RKO (cell line): Measurements from ENCODE around the gene MDK.

Experiments used
- DNase-seq: peaks from one replicate; pipeline ENCODE4 v3.0.0-alpha.2; 2016; ENCODE audit warnings: low spot score

Gene MDK

GRCh38 chr11:46382646-46383403, 1.4 kb downstream of the MDK start:
- peak; percentile 54 for DNase-seq

GRCh38 chr11:46383404-46383758, 1.9 kb downstream of the MDK start:
- DNase-seq = no peak

- no peak for DNase-seq
Measured at GRCh38 chr11:46383974-46384701, 2.7 kb downstream of the MDK start.

DNA sequence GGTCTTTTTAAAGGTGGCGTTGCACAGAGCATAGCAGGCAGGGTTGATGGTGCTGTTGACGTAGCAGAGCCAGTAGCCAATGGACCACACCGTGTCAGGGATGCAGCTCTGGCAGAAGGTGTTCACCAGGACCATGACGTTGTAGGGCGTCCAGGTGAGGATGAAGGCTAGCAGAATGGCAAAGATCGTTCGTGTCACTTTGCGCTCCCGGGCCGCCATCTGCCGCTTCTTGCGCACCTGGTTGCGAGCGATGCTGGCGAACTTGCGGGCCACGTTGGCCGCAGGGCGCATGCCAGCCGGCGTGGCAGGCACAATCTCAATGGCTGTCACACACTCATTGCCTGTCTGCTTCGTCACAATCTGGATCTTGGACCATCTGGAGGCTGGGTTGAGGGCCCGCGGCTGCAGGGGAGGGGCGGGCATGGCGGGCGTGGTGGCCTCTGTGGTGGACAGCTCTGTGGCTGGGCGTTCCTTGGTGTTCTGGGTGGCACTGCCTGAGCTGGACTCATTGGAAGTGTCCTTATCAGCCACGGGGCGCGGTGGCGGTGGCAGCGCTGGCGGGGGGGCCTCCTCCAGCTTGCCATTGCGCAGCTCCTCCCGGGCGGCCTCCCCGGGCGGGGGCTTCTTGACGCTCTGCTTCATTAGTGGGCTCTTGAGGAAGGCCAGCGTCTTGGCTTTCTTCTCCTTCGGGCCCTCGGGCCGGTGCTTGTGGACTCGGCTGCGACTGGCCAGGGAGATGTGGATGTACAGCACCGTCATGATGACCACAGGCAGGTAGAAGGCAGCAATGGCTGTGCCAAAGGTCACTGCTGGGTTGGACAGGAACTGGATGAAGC, 3.9 kb downstream of the MDK start:
- DNase-seq = no peak

DNA sequence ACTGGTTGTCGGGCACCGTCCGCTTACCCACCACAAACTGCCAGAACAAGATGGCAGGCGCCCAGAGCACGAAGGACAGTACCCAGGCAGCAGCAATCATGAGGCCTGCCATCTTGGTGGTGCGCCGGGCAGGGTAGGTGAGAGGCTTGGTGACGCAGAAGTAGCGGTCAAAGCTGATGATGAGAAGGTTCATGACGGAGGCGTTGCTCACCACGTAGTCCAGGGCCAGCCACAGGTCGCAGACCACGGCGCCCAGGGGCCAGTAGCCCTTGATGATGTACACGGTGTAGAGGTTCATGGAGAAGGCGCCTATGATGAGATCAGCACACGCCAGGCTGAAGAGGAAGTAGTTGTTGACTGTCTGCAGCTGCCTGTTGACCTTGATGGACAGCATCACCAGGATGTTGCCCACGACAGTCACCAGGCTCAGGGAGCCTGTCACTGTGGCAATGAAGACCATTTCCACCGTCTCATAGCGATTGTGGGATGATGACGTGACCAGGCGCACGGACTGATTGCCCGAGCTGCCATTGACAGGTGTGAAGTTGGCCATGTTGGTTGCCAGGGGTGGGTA, 4.6 kb downstream of the MDK start:
- DNase-seq = no peak

DNA sequence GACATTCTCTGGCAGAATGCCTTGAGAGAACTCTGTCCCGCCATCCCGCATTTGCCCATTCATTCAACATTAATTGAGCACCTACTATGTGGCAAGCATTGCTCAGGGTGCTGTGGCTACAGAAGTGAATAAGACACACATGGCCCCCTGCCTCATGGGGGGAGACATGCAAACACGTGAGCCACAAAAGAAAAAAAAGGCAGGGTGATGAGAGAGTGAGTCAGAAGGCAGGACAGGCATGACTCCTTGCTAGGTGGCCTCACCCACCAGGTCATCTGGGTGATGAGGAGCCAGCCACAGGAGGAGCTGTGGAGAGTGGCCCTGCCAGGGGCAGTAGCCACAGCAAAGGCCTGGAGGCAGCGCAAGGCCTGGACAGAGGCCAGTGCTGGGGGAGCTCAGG, 5.2 kb downstream of the MDK start:
- DNase-seq = peak; percentile 77

- no peak for DNase-seq
Measured at GRCh38 chr11:46387456-46387855, 6.0 kb downstream of the MDK start.

- DNase-seq = no peak
Measured at GRCh38 chr11:46387919-46388618, 6.6 kb downstream of the MDK start.

DNA sequence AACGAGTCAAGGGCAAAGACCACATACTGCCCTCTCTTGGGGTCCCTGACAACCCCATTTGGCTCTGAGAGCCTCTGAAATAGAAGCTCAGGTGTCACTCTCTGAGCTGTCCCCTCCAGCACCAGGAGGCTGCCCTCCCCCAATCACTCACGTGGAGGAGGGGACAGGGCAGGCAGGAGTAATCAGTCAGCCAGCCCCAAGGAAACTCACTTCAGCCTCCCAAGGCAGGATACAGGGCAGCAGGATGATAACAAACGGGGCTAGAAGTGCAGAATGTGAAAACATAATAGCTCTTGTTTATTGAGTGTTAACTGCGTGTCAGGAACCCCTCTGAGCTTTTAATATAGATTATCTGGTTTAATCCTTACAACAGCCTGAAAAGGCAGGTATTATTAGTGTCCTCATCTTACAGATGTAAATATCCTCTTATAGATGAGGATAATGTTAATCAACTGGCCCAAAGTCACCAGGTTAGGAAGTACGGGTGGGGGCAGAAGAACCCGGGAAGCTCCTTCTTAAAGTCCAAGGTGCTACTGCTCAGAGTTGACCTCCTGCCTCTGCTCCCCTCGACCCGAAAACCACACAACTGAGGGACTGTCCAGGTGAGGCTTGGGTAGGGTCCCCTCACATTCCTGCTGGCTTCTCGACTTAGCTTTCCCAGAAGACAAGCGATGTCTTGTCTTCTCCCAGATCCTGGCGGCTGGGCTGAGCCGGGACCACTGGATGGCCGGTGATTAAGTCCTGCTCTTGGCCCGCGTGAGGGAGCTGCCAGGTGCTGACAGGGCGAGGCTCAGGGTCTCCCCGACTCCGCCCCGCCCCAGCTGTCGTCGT, 7.4 kb downstream of the MDK start:
- DNase-seq = no peak

- DNase-seq = peak; percentile 79
Measured at GRCh38 chr11:46389450-46390330, 8.2 kb downstream of the MDK start.

DNA sequence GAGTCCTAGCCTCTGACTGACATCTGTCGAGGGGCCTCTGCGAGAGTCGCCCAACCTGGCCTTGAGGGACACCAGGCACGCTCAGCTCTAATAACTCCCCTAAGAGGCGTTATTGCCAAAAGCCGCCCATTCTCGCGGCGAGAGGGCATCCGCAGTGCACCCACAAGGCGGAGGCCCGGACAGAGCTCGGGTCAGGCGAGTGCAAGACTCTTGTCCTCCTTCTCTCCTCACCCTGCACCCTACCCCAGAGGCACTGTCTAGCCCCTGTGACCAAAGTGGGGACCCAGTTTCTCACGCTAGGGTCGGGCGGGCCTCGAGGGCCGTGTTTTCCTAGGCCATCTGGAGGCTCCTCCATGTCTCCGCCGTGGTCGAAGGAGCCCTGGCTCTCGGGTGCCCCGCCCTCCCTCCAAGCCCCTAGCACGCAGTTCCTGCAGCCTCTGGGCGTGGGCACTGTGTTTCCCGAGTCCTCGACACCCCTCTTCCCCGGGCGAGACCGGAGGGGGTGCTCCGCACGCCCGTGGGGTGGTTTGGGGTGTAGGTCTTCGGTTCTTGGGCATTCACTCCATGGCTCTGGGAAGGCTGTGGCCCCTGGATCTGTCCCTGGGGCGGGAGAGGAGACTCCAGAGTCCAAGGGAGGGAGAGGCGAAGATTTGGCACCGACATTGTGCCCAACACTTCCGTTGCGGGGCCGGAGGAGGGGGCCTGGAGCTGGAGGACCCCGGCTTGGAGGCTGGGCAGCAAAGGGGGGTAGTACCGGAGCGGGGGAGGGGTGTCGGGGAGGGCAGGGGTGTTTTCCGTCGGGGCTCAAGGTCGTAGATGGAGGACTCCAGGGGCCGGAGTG, 9.1 kb downstream of the MDK start:
- DNase-seq = no peak

- DNase-seq = no peak
Measured at GRCh38 chr11:46391186-46391577, 9.7 kb downstream of the MDK start.

- DNase-seq = no peak
Measured at GRCh38 chr11:46391578-46392420, 10.3 kb downstream of the MDK start, which contains the start of gene CHRM4. Gene CHRM4, minus strand, starts transcription at chr11:46391776. Its CDS starts 5,219 bp downstream, at chr11:46386557.

DNA sequence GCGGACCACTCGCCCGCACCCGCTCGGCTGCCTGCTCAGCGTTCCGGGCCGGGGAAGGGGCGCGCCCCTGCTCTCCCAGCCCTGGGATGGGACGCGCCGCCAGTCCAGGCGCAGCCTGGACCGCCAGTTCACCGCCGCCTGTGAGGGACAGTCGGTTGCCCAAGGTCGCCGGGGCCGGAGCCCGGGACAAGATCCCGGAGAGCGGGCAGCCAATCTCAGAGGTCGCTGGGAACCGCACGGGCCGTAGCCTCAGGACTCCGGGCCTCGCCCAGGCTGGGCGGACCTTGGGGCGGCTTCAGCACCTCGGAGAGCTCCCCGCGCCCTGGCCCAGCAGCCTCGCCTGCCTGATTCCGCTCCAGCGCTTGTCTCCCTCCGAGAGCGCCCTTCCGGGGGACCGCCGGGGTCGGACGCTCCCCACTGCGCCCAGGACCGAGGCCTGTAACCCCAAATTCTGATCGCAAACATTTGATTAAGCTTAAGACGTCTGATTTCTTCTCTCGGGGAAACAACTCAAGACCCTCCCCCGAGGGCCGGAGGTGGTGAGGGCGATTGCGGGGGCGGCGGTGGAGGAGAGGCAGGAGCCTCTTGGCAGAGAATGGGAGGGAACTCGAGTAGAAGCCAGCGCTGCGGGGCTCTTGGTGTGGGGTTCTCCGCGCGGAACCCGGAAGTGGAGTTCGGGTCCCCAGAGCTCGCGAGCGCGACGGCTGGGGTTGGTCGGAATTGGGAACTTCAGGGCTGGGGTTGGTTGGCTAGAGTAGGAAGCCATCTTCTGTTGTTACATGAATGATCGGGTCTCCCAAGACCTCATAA, 11.2 kb downstream of the MDK start:
- peak; percentile 80 for DNase-seq

DNA sequence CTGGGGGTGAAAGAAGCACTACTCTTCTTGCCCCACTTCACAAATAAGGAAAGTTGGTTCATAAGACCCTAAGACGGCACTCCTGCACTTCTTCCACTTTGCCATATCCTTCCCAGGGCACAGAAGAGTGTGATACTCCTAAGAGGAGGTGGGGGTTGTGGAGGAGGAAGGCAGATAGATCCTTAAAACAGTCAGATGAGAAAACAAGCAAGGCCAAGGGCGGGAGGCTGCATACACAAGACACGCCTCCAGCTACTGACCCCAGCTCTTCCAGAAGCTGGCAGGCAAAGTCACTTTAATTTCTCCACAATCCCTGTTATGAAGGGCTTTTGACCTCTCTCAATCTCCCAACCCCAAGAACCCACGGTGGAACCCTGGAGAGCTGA, 11.8 kb downstream of the MDK start:
- DNase-seq = no peak

- no peak for DNase-seq
Measured at GRCh38 chr11:46393759-46394158, 12.3 kb downstream of the MDK start.

DNA sequence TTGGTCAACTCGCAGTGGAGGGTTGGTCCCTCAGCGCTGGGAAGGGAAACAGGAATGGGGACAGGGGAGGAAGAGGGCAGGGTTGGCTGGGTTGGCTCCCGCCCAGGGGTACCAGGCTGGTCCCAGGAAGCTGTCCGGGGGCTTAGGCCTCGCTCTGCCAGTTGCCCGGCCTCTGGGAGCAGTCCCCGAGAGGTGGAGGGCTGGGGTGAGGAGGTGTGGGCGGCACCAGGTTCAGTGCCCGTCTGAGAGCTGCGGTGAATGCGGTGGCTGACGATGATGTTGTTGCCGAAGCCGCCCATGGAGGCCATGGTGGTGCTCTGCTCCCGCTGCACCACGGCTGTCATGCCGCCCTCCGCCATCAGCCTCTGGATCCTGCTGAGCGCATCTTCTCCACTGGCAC, 16.1 kb downstream of the MDK start:
- DNase-seq = no peak
